NCI-H2227 (cell line): ENCODE data around the gene ZP1.
A peak's percentile ranks its signal among the peaks of the same experiment; 100 is the strongest.

Source experiments
- DNase-seq: peaks from one replicate; lab custom pipeline; 2025; ENCODE audit not compliant: unreplicated experiment; lab: John Stamatoyannopoulos, UW

Gene ZP1

GRCh38 chr11:60858236-60858635, 9.1 kb upstream of the ZP1 start:
- no peak for DNase-seq

DNA sequence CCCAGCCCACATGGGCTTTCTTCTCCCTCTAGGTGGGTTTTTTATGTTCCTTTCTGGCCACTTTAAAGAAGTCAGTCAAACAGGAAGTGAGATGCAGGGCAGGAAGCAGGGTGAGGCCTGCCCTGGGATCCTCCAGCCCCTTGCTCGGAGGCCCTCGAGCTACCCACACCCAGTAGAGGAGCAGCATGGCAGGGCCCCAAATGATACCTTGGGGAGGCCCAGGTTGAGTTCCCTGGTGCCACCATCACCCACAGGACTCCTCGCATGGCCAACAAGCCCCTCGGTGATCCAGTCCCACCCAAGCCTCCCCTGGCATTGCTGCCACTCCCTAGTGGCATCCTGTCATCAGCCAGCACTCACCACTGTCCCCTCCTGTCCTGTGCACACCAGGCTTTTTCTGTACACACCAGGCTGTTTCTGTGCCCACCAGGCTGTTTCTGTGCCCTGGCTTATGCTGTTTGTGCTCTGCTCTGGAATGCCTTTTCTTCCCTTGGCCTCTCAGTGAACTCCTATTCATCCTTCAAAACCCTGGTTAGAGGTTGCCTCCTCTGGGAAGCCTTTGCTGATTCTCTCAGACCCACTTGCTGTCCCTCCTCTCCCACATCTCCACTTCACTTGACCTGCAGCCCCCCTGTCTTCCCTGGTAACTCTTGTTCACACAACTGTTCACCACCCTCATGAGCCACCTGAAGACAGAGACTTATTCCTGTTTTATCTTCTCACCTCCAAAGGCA, 8.4 kb upstream of the ZP1 start:
- DNase-seq, result no peak

- no peak for DNase-seq
Observed at GRCh38 chr11:60859616-60860250, 7.6 kb upstream of the ZP1 start.

DNA sequence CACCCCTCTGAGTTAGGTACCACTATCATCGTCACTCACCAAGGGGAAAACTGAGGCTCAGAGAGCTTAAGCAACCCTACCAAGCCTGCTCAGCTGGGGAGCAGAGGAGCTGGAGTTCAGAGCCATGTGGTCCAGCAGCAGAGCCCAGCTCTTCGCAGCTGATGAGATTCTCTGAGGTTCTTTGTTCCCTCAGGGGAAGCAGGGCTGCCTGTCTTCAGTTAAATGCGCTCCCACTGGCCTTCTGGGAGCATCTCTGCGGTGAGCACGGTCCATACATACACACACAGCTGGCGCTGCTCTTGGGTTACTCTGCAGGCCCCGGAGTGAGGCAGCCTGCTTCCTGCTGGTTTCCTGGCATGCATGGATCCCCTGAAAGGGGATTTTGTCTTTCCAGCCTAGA, 6.4 kb upstream of the ZP1 start:
- no peak for DNase-seq

DNA sequence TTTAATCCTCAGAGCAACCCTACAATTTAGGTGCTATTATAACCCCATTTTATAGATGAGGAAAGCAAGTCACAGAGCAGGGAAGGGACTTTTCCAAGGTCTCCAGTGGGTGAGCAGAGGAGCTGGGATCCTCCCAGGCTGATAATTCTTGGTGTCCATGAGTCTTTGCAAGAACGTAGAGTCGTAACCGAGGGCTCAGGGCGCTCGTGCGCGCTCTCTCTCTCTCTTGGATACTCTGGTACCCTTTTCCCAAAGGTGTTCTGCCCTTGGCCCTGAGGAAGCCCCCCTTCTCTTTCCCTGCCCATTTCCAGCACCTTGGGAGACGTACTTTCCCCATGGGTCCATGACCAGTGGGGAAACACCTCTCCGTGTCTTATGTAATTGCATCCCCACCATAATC, 5.2 kb upstream of the ZP1 start:
- DNase-seq, result no peak

DNA sequence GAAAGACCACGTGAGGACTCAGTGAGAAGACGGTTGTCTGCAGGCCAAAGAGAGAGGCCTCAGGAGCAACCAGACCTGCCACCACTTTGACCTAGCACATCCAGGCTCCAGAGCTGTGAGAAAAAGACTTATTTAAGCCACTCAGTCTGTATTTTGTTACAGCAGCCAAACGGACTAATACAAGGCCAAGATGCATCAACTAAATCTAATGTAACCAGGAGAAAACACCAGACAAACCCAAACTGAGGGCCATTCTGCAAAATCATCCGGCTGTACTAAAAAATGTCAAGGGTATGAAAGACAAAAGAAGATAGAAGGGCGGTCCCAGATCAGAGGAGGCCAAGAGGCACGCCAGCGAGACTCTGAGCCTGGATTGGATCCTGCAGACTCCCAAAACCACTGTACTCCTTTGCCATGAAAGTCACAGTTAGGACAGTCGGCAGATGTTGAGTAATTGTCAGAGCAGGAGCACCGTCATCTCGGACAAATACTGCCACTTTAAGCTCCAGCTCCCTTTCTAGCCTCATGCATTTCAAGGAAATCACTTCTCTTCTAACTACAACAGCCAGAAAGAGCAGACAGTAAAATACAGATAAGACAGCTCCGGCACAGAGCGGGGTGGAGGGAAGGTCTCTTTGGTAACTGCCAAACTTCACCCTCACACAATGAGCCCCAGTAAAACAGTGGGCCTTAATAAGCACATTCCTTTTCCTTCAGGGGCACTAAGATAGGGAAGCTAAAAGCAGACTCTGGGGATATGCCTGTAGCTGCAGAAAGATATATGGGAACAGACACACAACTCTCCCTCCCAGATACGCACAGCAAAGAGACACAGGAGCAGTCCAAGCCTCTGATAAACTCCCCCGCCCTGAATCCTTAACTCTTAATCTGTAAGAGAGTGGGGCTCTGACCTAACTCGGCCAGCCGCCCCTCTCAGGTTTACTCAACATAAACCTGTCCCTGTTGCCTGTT, 3.5 kb upstream of the ZP1 start:
- DNase-seq, result no peak

- DNase-seq, result no peak
Observed at GRCh38 chr11:60864856-60865513, 2.4 kb upstream of the ZP1 start.

- DNase-seq, result no peak
Observed at GRCh38 chr11:60867871-60868681, 734 bp downstream of the ZP1 start.

DNA sequence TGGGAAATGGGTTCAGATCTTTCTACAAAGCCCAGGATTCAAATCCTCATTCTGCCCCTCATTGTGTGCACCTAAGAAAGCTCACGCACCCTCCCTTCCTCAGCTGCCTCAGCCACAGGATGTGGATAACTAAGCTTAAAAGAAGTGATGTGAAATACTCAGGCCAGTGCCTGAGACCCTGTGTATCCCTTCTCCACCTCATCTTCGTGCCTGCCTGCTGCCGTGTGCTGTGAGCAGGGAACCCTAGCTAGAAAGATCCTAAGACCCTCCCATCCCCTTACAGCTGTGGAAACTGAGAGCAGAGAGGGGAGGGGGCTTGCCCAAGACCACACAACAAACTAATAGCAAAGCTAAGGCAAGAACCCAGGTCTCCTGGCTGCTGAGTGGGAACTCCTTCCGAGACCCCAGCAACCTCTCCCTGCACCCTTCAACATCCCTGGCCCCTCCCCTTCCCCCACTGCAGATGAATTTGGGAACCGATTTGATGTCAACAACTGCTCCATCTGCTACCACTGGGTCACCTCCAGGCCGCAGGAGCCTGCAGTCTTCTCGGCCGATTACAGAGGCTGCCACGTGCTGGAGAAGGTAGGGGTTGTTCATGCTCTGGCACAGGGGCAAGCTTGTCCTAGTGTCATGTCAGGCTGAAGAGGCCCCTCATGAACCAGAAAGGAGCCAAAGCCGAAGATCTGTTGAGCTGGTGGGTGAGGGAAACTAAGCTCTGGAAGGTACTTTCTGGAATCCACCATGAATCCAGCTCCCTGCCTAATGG, 1.5 kb downstream of the ZP1 start:
- no peak for DNase-seq

GRCh38 chr11:60869451-60869825, 2.1 kb downstream of the ZP1 start:
- no peak for DNase-seq

GRCh38 chr11:60870276-60870675, 2.9 kb downstream of the ZP1 start:
- DNase-seq, result peak; percentile 50

DNA sequence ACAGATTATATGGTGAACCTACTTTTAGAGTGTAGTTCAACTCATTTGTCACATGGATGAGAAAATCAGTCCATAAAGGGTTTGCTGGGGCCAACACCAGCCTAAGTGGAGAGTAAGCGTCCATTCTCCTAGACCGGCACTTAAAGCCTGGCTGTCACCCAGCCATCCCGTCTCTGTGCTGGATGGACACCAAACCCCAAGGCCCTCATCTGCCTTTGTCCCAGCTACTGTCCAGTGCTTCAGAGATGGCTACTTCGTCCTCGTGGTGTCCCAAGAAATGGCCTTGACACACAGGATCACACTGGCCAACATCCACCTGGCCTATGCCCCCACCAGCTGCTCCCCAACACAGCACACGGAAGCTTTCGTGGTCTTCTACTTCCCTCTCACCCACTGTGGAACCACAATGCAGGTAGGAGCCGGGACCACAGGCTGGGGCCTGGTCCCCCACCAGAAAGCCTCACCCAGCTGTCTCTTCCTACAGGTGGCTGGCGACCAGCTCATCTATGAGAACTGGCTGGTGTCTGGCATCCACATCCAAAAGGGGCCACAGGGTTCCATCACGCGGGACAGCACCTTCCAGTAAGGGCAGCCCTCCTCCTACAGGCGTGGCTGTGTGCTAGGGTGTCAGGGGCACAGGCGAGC, 3.5 kb downstream of the ZP1 start:
- DNase-seq, result no peak

GRCh38 chr11:60871378-60872061, 4.2 kb downstream of the ZP1 start:
- DNase-seq, result no peak

DNA sequence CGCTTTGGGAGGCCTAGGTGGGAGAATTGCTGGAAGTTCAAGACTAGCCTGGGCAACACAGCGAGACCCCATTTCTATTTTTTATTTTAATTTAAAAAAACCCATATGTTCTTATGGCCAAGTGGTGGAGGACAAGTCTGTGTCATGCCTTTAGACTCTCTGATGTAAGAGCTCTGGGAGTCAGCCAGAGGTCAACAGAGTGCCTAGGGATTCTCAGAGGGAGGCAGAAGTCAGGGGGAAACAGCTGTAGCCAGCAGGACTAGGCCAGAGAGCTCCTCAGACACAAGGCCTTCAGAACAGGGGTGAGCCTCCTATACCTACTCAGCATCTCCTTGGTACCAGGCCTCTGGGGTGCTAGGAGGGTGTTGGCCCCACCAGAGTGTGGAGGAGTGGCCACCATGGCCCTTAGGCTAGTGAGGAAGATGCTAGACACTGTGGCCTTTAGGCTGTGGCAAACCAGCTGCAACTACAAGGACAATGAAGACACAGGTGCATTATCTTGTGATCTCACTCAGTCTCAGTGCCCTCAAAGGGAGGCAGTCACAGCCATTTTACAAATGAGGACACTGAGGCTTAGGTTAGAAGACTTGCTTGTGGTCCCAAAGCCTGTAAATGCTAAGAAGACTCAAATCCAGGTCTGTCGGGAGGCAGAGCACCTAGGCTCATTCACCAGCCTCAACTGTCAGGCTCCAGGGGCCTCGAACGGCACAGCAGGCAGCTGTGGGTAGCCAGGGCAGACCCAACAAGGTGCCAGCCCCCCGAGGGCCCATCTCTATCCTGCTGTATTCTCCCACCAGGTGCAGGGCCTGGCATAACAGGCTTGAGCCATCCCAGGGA, 5.0 kb downstream of the ZP1 start:
- no peak for DNase-seq

- DNase-seq, result no peak
Observed at GRCh38 chr11:60872961-60873524, 5.7 kb downstream of the ZP1 start.

DNA sequence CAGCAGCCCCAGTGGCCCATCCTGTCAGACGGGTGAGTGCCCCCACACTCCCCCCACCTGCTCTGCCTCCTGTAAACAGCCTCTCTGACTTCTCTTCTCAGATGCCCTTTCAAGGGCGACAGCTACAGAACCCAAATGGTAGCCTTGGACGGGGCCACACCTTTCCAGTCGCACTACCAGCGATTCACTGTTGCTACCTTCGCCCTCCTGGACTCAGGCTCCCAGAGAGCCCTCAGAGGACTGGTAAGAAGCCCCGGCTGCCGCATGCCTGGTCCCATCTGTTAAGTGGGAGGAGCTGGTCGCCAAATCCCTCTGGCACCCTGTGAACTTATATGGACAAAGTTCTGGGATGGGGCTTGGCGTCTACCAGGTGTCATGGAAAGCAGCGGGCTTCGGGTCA, 6.2 kb downstream of the ZP1 start:
- DNase-seq, result no peak
